ENCODE results near the gene ZNF311. TPM values are rescaled to one million over a fixed set of nuclear protein-coding genes. Genes with fewer than 3 reads are reported as not detected.
"Not testable (repeated sequence)": the region's sequence is repeated elsewhere in the genome, so short reads cannot be mapped to it uniquely, and the experiment has no call there.

The ZNF311 gene
- total RNA-seq, 6 experiments from 2014 or later: 0.17 to 0.34 (median 0.21) TPM

GRCh38 chr6:28978959-28979561, 26.1 kb downstream of the ZNF311 start:
- TF ChIP-seq, protein P1, sequence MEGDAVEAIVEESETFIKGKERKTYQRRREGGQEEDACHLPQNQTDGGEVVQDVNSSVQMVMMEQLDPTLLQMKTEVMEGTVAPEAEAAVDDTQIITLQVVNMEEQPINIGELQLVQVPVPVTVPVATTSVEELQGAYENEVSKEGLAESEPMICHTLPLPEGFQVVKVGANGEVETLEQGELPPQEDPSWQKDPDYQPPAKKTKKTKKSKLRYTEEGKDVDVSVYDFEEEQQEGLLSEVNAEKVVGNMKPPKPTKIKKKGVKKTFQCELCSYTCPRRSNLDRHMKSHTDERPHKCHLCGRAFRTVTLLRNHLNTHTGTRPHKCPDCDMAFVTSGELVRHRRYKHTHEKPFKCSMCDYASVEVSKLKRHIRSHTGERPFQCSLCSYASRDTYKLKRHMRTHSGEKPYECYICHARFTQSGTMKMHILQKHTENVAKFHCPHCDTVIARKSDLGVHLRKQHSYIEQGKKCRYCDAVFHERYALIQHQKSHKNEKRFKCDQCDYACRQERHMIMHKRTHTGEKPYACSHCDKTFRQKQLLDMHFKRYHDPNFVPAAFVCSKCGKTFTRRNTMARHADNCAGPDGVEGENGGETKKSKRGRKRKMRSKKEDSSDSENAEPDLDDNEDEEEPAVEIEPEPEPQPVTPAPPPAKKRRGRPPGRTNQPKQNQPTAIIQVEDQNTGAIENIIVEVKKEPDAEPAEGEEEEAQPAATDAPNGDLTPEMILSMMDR (IDR thresholded peaks at IDR 0.05): no peak
- Mint-ChIP-seq H3K9me3 (peaks cover 4% of the 10 kb centered on the region; the same call in 1 of the 2 replicates), H3K27ac (no peak overlapping the region), H3K4me1 (ENCODE audit: low read depth) (peaks cover 47% of the 10 kb centered on the region), H3K4me3 (no peak overlapping the region), H3K27me3 (ENCODE audit: insufficient read depth) (peaks cover 5% of the 10 kb centered on the region), H3K36me3 (ENCODE audit: low read depth) (no peaks in the 10 kb centered on the region)
- DNase-seq: no peak

DNA sequence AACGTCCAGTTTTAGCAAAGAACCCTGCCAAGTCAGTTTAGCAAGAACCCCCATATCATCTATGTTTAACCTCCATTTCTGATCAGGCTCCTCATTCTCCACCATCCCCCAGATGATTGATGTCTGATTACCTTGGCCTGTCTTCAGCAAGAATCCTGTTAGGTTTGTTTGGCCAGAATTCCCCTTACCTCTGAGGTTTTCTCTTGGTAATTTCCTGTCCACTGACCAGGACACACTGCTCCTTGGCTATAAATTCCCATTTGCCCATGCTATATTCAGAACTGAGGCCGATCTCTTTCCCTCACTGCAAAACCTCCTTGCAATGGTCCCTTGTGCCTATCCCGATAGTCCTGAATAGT, 27.0 kb downstream of the ZNF311 start:
- peaks cover 37% of the 10 kb centered on the region for H3K4me1 Mint-ChIP-seq (ENCODE audit: low read depth)
- TF ChIP-seq, protein P1 (IDR thresholded peaks at IDR 0.05): no peak
- DNase-seq: no peak
- peaks cover 5% of the 10 kb centered on the region for H3K27me3 Mint-ChIP-seq (ENCODE audit: insufficient read depth)
- H3K4me3 Mint-ChIP-seq: no peak overlapping the region
- peaks cover 4% of the 10 kb centered on the region; the same call in 1 of the 2 replicates for H3K9me3 Mint-ChIP-seq
- peak overlapping the region; percentile 74 for H3K27ac Mint-ChIP-seq
- H3K36me3 Mint-ChIP-seq (ENCODE audit: low read depth): no peaks in the 10 kb centered on the region

- H3K27ac Mint-ChIP-seq: peak overlapping the region; percentile 74
- H3K4me3 Mint-ChIP-seq: no peak overlapping the region
- DNase-seq: peak; percentile 57
- H3K36me3 Mint-ChIP-seq (ENCODE audit: low read depth): no peaks in the 10 kb centered on the region
- TF ChIP-seq, protein P1 (IDR thresholded peaks at IDR 0.05): no peak
- peaks cover 31% of the 10 kb centered on the region for H3K4me1 Mint-ChIP-seq (ENCODE audit: low read depth)
- peaks cover 5% of the 10 kb centered on the region for H3K27me3 Mint-ChIP-seq (ENCODE audit: insufficient read depth)
- peaks cover 4% of the 10 kb centered on the region; the same call in 1 of the 2 replicates for H3K9me3 Mint-ChIP-seq
Observed at GRCh38 chr6:28977341-28978132, 27.6 kb downstream of the ZNF311 start.

DNA sequence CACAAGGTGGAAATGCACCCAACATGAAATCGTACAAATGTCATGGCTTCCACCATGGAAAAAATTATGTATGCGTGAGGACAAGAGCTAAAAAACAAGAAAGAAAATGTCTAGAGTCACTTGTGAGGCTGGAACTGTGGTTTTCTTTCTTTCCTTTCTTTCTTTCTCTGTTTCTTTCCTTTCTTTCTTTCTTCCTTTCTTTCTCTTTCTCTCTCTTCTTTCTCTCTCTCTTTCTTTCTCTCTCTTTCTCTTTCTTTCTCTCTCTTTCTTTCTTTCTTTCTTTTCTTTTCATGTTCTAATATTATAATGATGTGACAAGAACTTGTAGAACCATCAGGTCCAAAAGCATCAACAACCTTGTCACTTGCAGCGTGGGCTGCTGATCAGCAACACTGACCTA, 28.4 kb downstream of the ZNF311 start:
- Mint-ChIP-seq H3K36me3 (ENCODE audit: low read depth) (no peaks in the 10 kb centered on the region), H3K4me3 (no peak overlapping the region), H3K27ac (no peak overlapping the region), H3K9me3 (no peaks in the 10 kb centered on the region; the same call in 1 of the 2 replicates), H3K4me1 (ENCODE audit: low read depth) (peaks cover 30% of the 10 kb centered on the region), H3K27me3 (ENCODE audit: insufficient read depth) (peaks cover under 1% of the 10 kb centered on the region)
- TF ChIP-seq, protein P1 (IDR thresholded peaks at IDR 0.05): no peak
- DNase-seq: no peak

- no peak overlapping the region for H3K4me3 Mint-ChIP-seq
- peaks cover 4% of the 10 kb centered on the region for H3K27me3 Mint-ChIP-seq (ENCODE audit: insufficient read depth)
- H3K4me1 Mint-ChIP-seq (ENCODE audit: low read depth): peaks cover 12% of the 10 kb centered on the region
- H3K9me3 Mint-ChIP-seq: peaks cover 3% of the 10 kb centered on the region
- no peaks in the 10 kb centered on the region for H3K36me3 Mint-ChIP-seq (ENCODE audit: low read depth)
- no peak overlapping the region for H3K27ac Mint-ChIP-seq
- TF ChIP-seq, protein P1 (IDR thresholded peaks at IDR 0.05): no peak
- no peak for DNase-seq
Observed at GRCh38 chr6:28974505-28974904, 30.6 kb downstream of the ZNF311 start.

GRCh38 chr6:28970056-28970455, 35.1 kb downstream of the ZNF311 start:
- not testable (repeated sequence) for H3K27ac Mint-ChIP-seq; DNase-seq; H3K27me3 Mint-ChIP-seq (ENCODE audit: insufficient read depth); H3K4me1 Mint-ChIP-seq (ENCODE audit: low read depth); H3K4me3 Mint-ChIP-seq; H3K36me3 Mint-ChIP-seq (ENCODE audit: low read depth)
- peaks cover 18% of the 10 kb centered on the region for H3K9me3 Mint-ChIP-seq
